ENCODE data around the gene PRORP. TPM values are rescaled to one million over a fixed set of nuclear protein-coding genes. Genes with fewer than 3 reads are reported as not detected.
A peak's percentile ranks its signal among the peaks of the same experiment; 100 is the strongest.

Gene PRORP
- total and polyA plus RNA-seq, 2 of the 13 experiments (the other 11 are each of a cell fraction or from before 2014, with no cell fraction given) = 48.9 to 88.7 TPM

GRCh38 chr14:35121887-35122695, at the start of gene PRORP, which contains the start of gene PPP2R3C (continued):
- TF ChIP-seq SNAPC4 (CRISPR knock-in tag; IDR thresholded peaks at IDR 0.05) (peak; percentile 97), HOXA7 (CRISPR knock-in tag; IDR thresholded peaks at IDR 0.05) (0 out of 2 replicates have a peak, but pooled peaks have one; percentile 82), ZNF501 (CRISPR knock-in tag; IDR thresholded peaks at IDR 0.05) (peak; percentile 100), RNF219 (CRISPR knock-in tag; IDR thresholded peaks at IDR 0.05) (peak; percentile 99; the same call in 1 of the 2 replicates), ATF7 (IDR thresholded peaks at IDR 0.05) (no peak), ATF7 (CRISPR knock-in tag; IDR thresholded peaks at IDR 0.05) (peak; percentile 90), MBD4 (IDR thresholded peaks at IDR 0.05; ENCODE audit: borderline replicate concordance, low read length) (peak; percentile 81; the same call in 1 of the 2 replicates), ZNF256 (CRISPR knock-in tag; conservative IDR thresholded peaks at IDR 0.05) (peak; percentile 98; the same call in 1 of the 2 replicates), STAT5B (CRISPR knock-in tag; IDR thresholded peaks at IDR 0.05) (peak; percentile 17; the same call in 1 of the 2 replicates), TBX3 (IDR thresholded peaks at IDR 0.05; ENCODE audit: borderline replicate concordance) (peak; percentile 62), KMT2B (CRISPR knock-in tag; IDR thresholded peaks at IDR 0.05) (peak; percentile 99), TRIM22 (IDR thresholded peaks at IDR 0.05) (no peak), KDM6A (CRISPR knock-in tag; IDR thresholded peaks at IDR 0.05; ENCODE audit: low read depth) (peak; percentile 58; the same call in 1 of the 2 replicates), ZNF446 (CRISPR knock-in tag; IDR thresholded peaks at IDR 0.05) (no peak; the same call in 1 of the 2 replicates), ZNF275 (CRISPR knock-in tag; IDR thresholded peaks at IDR 0.05; ENCODE audit: borderline replicate concordance) (peak; percentile 93)

Data from HepG2 (cell line).